HepG2 (cell line): Measurements from ENCODE around the gene CAVIN1. TPM values are rescaled to one million over a fixed set of nuclear protein-coding genes. Genes with fewer than 3 reads are reported as not detected.

Experiments
- ATF2 ChIP-seq: sonication (generic); formaldehyde crosslinking; IDR thresholded peaks from 2 replicates; pipeline ENCODE4 v1.4.0; 2020; ENCODE audit warnings: missing genetic modification reagents
- CCDC6 ChIP-seq: sonication (generic); formaldehyde crosslinking; IDR thresholded peaks from 2 replicates; pipeline ENCODE4 v1.8.1; 2022; ENCODE audit warnings: mild to moderate bottlenecking, missing genetic modification reagents, moderate library complexity
- DR1 ChIP-seq: sonication (generic); formaldehyde crosslinking; IDR thresholded peaks from 2 replicates; pipeline ENCODE4 v1.8.0; 2021; ENCODE audit warnings: mild to moderate bottlenecking, missing genetic modification reagents, inconsistent platforms
- ETS1 ChIP-seq: sonication (generic); formaldehyde crosslinking; IDR thresholded peaks from 2 replicates; pipeline ENCODE4 v1.4.0; 2020; ENCODE audit warnings: missing genetic modification reagents
- ISL2 ChIP-seq: sonication (generic); formaldehyde crosslinking; IDR thresholded peaks from 2 replicates; pipeline ENCODE4 v1.5.0; 2020; ENCODE audit warnings: missing genetic modification reagents
- KDM6A ChIP-seq: IDR thresholded peaks from 2 replicates; pipeline ENCODE4 v1.6.1; 2016; ENCODE audit warnings: low read depth
- MEF2D ChIP-seq: sonication (generic); formaldehyde crosslinking; IDR thresholded peaks from 2 replicates; pipeline ENCODE4 v1.5.1; 2020; ENCODE audit warnings: mild to moderate bottlenecking, missing genetic modification reagents
- MYC ChIP-seq: sonication (generic); formaldehyde crosslinking; IDR thresholded peaks from 2 replicates; pipeline ENCODE4 v1.9.0; 2021; ENCODE audit warnings: missing genetic modification reagents, borderline replicate concordance
- NAIF1 ChIP-seq: sonication (generic); formaldehyde crosslinking; IDR thresholded peaks from 2 replicates; pipeline ENCODE4 v1.5.0; 2020; ENCODE audit warnings: mild to moderate bottlenecking, missing genetic modification reagents, borderline replicate concordance
- NFE2L1 ChIP-seq: sonication (generic); formaldehyde crosslinking; IDR thresholded peaks from 2 replicates; pipeline ENCODE4 v1.4.0; 2020; ENCODE audit warnings: missing genetic modification reagents, mild to moderate bottlenecking, borderline replicate concordance
- NR2C2 ChIP-seq: sonication (generic); formaldehyde crosslinking; IDR thresholded peaks from 2 replicates; pipeline ENCODE4 v1.4.0; 2020; ENCODE audit warnings: missing genetic modification reagents, mild to moderate bottlenecking, moderate library complexity, borderline replicate concordance
- POLR2AphosphoS5 ChIP-seq: IDR thresholded peaks from 2 replicates; pipeline ENCODE4 v1.6.1; 2012; ENCODE audit warnings: low read depth, low read length
- TGIF2 ChIP-seq: IDR thresholded peaks from 2 replicates; pipeline ENCODE4 v1.6.1; 2016; ENCODE audit warnings: control low read depth, missing compliant biosample characterization
- ZBTB38 ChIP-seq: sonication (generic); formaldehyde crosslinking; IDR thresholded peaks from 2 replicates; pipeline ENCODE4 v1.5.1; 2020; ENCODE audit warnings: mild to moderate bottlenecking, missing genetic modification reagents
- ZNF30 ChIP-seq: sonication (generic); formaldehyde crosslinking; IDR thresholded peaks from 2 replicates; pipeline ENCODE4 v1.5.0; 2020; ENCODE audit warnings: mild to moderate bottlenecking, missing genetic modification reagents
- ZNF790 ChIP-seq: sonication (generic); formaldehyde crosslinking; IDR thresholded peaks from 2 replicates; pipeline ENCODE4 v1.8.0; 2022; ENCODE audit warnings: missing genetic modification reagents, mild to moderate bottlenecking, borderline replicate concordance
- ZNF800 ChIP-seq: sonication (generic); formaldehyde crosslinking; IDR thresholded peaks from 2 replicates; pipeline ENCODE4 v1.4.0; 2020; ENCODE audit warnings: missing genetic modification reagents
- polyA plus RNA-seq, 8 experiments: library from polyadenylated mRNA; depleted of rRNA in 3 of 8; stranded (reverse) in 7 of 8; unstranded in 1 of 8; fragments of >200 nt; fragmentation: Illumina TruSeq in 4 of 8; extraction: Trizol in 4 of 8; gene quantifications; 2 replicates each; pipeline versions ENCODE4 v1.2.1 to v1.2.3, GENCODE V29; 2011 to 2016; ENCODE audit warnings: low read depth in 4 of 8, missing spikeins in 1 of 8, mixed read lengths in 1 of 8; ENCODE audit not compliant: insufficient read depth in 1 of 8
- total RNA-seq, 5 experiments: library from RNA; depleted of rRNA; stranded (reverse); fragments of >200 nt; fragmentation: Illumina TruSeq; extraction: Trizol; gene quantifications; 2 replicates each; pipeline ENCODE4 v1.2.3, GENCODE V29; 2016; ENCODE audit warnings: low read depth in 1 of 5
- TF ChIP-seq, protein P1 (sequence below): sonication (generic); formaldehyde crosslinking; IDR thresholded peaks from 2 replicates; pipeline ENCODE4 v1.4.0; 2020; ENCODE audit warnings: missing genetic modification reagents
- TF ChIP-seq, protein P2 (sequence below): sonication (generic); formaldehyde crosslinking; IDR thresholded peaks from 2 replicates; pipeline ENCODE4 v1.4.0; 2020; ENCODE audit warnings: low read depth, missing genetic modification reagents

CAVIN1 gene
- total and polyA plus RNA-seq, 2 of the 13 experiments (the other 11 are each of a cell fraction or from before 2014, with no cell fraction given), result 15.9 to 25.5 TPM

DNA sequence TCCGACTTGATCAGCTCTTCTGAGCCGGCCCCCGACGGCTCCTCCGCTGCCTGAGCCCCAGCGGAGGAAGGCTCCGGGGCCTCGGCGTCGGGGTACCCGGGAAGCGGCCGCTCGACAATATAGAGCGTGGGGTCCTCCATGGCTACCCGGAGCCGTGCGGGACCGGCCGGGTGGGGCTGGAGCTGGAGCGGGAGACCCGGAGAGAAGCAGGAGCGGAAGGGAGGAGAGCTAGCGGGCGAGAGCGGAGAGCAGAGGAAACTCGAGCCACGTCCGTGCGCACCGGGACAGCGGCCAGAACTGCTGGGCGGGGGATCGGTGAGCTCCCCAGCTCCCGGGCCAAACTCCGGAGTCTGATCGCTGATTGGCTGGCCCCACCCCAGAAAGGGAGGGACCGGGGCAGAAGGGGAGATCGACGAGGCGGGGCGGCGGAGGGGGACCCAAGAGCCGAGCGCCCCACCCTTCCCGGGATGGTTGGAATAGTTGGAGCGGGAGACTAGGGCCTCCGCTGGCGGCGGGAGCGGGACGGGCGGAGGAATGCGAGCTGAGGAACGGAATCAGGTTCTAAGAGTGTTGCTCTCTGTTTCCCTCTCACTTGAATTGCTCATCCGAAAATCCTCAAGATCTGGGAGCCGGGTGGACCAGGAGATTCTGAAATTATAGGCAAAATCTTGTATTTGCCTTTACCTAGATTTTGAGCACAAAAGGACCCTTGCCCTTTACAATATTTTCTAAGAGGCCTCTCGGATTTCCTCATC is at the start of gene CAVIN1 (continued):
- TF ChIP-seq CCDC6 (CRISPR knock-in tag), result peak; percentile 70
- TF ChIP-seq DR1 (CRISPR knock-in tag), result peak; percentile 73; the same call in 1 of the 2 replicates
- no peak for TF ChIP-seq KDM6A (CRISPR knock-in tag)
- TF ChIP-seq, protein P1, sequence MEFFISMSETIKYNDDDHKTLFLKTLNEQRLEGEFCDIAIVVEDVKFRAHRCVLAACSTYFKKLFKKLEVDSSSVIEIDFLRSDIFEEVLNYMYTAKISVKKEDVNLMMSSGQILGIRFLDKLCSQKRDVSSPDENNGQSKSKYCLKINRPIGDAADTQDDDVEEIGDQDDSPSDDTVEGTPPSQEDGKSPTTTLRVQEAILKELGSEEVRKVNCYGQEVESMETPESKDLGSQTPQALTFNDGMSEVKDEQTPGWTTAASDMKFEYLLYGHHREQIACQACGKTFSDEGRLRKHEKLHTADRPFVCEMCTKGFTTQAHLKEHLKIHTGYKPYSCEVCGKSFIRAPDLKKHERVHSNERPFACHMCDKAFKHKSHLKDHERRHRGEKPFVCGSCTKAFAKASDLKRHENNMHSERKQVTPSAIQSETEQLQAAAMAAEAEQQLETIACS, result 0 out of 2 replicates have a peak, but pooled peaks have one; percentile 36
- peak; percentile 75 for TF ChIP-seq POLR2AphosphoS5
- TF ChIP-seq NFE2L1 (CRISPR knock-in tag), result peak; percentile 24; the same call in 1 of the 2 replicates
- TF ChIP-seq ZNF790 (CRISPR knock-in tag), result no peak
- peak; percentile 90 for TF ChIP-seq ZNF30 (CRISPR knock-in tag)
- peak; percentile 80 for TF ChIP-seq ISL2 (CRISPR knock-in tag)
- TF ChIP-seq TGIF2 (CRISPR knock-in tag), result peak; percentile 5
- no peak for TF ChIP-seq ATF2 (CRISPR knock-in tag)
- peak; percentile 83; the same call in 1 of the 2 replicates for TF ChIP-seq NAIF1 (CRISPR knock-in tag)
- TF ChIP-seq ETS1, result 0 out of 2 replicates have a peak, but pooled peaks have one; percentile 78
- TF ChIP-seq, protein P2, sequence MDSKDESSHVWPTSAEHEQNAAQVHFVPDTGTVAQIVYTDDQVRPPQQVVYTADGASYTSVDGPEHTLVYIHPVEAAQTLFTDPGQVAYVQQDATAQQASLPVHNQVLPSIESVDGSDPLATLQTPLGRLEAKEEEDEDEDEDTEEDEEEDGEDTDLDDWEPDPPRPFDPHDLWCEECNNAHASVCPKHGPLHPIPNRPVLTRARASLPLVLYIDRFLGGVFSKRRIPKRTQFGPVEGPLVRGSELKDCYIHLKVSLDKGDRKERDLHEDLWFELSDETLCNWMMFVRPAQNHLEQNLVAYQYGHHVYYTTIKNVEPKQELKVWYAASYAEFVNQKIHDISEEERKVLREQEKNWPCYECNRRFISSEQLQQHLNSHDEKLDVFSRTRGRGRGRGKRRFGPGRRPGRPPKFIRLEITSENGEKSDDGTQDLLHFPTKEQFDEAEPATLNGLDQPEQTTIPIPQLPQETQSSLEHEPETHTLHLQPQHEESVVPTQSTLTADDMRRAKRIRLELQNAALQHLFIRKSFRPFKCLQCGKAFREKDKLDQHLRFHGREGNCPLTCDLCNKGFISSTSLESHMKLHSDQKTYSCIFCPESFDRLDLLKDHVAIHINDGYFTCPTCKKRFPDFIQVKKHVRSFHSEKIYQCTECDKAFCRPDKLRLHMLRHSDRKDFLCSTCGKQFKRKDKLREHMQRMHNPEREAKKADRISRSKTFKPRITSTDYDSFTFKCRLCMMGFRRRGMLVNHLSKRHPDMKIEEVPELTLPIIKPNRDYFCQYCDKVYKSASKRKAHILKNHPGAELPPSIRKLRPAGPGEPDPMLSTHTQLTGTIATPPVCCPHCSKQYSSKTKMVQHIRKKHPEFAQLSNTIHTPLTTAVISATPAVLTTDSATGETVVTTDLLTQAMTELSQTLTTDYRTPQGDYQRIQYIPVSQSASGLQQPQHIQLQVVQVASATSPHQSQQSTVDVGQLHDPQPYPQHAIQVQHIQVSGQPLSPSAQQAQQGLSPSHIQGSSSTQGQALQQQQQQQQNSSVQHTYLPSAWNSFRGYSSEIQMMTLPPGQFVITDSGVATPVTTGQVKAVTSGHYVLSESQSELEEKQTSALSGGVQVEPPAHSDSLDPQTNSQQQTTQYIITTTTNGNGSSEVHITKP (CRISPR knock-in tag), result peak; percentile 69; the same call in 1 of the 2 replicates
- 0 out of 2 replicates have a peak, but pooled peaks have one; percentile 62 for TF ChIP-seq ZBTB38 (CRISPR knock-in tag)
- TF ChIP-seq MEF2D (CRISPR knock-in tag), result 0 out of 2 replicates have a peak, but pooled peaks have one; percentile 48
- peak; percentile 98 for TF ChIP-seq ZNF800 (CRISPR knock-in tag)
- peak; percentile 81; the same call in 1 of the 2 replicates for TF ChIP-seq MYC
- TF ChIP-seq NR2C2 (CRISPR knock-in tag), result no peak
